ENCODE data around the gene DSC1.
A peak's percentile ranks its signal among the peaks of the same experiment; 100 is the strongest.

The DSC1 gene

GRCh38 chr18:31105733-31106132 is 56.9 kb downstream of the DSC1 start:
- no peak for TF ChIP-seq SUZ12 (IDR thresholded peaks at IDR 0.05)
- TF ChIP-seq TARDBP (IDR thresholded peaks at IDR 0.05), result no peak
- TF ChIP-seq ZNF384 (IDR thresholded peaks at IDR 0.05), result no peak
- TF ChIP-seq FOXM1 (IDR thresholded peaks at IDR 0.05; ENCODE audit: borderline replicate concordance), result no peak
- no peak for TF ChIP-seq ELF4 (IDR thresholded peaks at IDR 0.05)
- TF ChIP-seq HDGF (IDR thresholded peaks at IDR 0.05; ENCODE audit: borderline replicate concordance), result no peak
- TF ChIP-seq LEF1 (IDR thresholded peaks at IDR 0.05; ENCODE audit: borderline replicate concordance), result no peak
- TF ChIP-seq BHLHE40 (IDR thresholded peaks at IDR 0.05; ENCODE audit: borderline replicate concordance), result no peak
- TF ChIP-seq NFRKB (IDR thresholded peaks at IDR 0.05), result no peak
- TF ChIP-seq ARNT (IDR thresholded peaks at IDR 0.05), result no peak
- TF ChIP-seq, protein P1, sequence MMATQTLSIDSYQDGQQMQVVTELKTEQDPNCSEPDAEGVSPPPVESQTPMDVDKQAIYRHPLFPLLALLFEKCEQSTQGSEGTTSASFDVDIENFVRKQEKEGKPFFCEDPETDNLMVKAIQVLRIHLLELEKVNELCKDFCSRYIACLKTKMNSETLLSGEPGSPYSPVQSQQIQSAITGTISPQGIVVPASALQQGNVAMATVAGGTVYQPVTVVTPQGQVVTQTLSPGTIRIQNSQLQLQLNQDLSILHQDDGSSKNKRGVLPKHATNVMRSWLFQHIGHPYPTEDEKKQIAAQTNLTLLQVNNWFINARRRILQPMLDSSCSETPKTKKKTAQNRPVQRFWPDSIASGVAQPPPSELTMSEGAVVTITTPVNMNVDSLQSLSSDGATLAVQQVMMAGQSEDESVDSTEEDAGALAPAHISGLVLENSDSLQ (IDR thresholded peaks at IDR 0.05), result no peak
- no peak for TF ChIP-seq CTBP1 (IDR thresholded peaks at IDR 0.05; ENCODE audit: borderline replicate concordance)
- TF ChIP-seq SP1 (IDR thresholded peaks at IDR 0.05), result no peak
- TF ChIP-seq FOXK2 (IDR thresholded peaks at IDR 0.05), result no peak
- TF ChIP-seq FOXA1 (IDR thresholded peaks at IDR 0.05), result no peak
- no peak for TF ChIP-seq L3MBTL2 (conservative IDR thresholded peaks at IDR 0.05)
- POLR2A ChIA-PET, result interaction anchor here (8.6 kb wide), 1 partner anchor 63 kb away, joined by 62 read pairs; the partner anchor contains the start of gene DSC3
- no peak for DNase-seq (ENCODE audit: extremely low spot score)
- CTCF ChIA-PET, result interaction anchor here (0.7 kb wide), 1 partner anchor 1000 kb away, joined by 4 read pairs; no protein-coding TSS in a partner anchor

- CTCF ChIA-PET, result no interaction called here
- DNase-seq (ENCODE audit: extremely low spot score), result no peak
- POLR2A ChIA-PET, result interaction anchor here (8.6 kb wide), 1 partner anchor 61 kb away, joined by 62 read pairs; the partner anchor contains the start of gene DSC3
- no peak for TF ChIP-seq ELF4 (IDR thresholded peaks at IDR 0.05)
- TF ChIP-seq BHLHE40 (IDR thresholded peaks at IDR 0.05; ENCODE audit: borderline replicate concordance), result no peak
- no peak for TF ChIP-seq TARDBP (IDR thresholded peaks at IDR 0.05)
- no peak for TF ChIP-seq LEF1 (IDR thresholded peaks at IDR 0.05; ENCODE audit: borderline replicate concordance)
- no peak for TF ChIP-seq FOXM1 (IDR thresholded peaks at IDR 0.05; ENCODE audit: borderline replicate concordance)
- TF ChIP-seq, protein P1 (IDR thresholded peaks at IDR 0.05), result no peak
- TF ChIP-seq SP1 (IDR thresholded peaks at IDR 0.05), result no peak
- no peak for TF ChIP-seq ARNT (IDR thresholded peaks at IDR 0.05)
- TF ChIP-seq SUZ12 (IDR thresholded peaks at IDR 0.05), result no peak
- no peak for TF ChIP-seq NFRKB (IDR thresholded peaks at IDR 0.05)
- no peak for TF ChIP-seq L3MBTL2 (conservative IDR thresholded peaks at IDR 0.05)
- no peak for TF ChIP-seq CTBP1 (IDR thresholded peaks at IDR 0.05; ENCODE audit: borderline replicate concordance)
- no peak for TF ChIP-seq ZNF384 (IDR thresholded peaks at IDR 0.05)
- TF ChIP-seq FOXK2 (IDR thresholded peaks at IDR 0.05), result no peak
- no peak for TF ChIP-seq HDGF (IDR thresholded peaks at IDR 0.05; ENCODE audit: borderline replicate concordance)
These were observed 58.2 kb downstream of the DSC1 start for GRCh38 chr18:31104444-31104843.

DNA sequence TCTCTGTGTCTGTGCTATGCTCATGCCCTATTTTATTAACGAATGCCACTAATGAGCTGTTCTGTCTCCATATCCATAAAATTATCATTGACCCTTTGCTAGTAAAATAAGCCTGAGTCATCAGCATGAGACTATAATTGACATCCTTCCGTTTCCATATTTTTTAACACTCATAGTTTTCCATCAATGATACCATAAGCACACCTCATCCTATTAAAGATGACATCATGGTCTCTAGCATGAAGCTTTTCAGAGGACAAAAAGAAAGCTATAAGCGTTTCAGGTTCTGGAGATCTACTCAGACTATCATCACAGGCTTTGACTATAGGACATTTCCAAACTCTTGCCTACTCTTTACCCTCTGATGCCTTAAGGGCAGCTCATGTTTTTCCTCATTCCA is 59.2 kb downstream of the DSC1 start:
- DNase-seq (ENCODE audit: extremely low spot score), result no peak
- POLR2A ChIA-PET, result interaction anchor here (0.6 to 8.6 kb wide), 4 partner anchors 60 to 298 kb away, joined by 3 to 62 read pairs (median 4); partner anchors contain the start of gene DSC3
- TF ChIP-seq ELF4 (IDR thresholded peaks at IDR 0.05) (no peak), SP1 (IDR thresholded peaks at IDR 0.05) (no peak), CTBP1 (IDR thresholded peaks at IDR 0.05; ENCODE audit: borderline replicate concordance) (no peak), ZNF384 (IDR thresholded peaks at IDR 0.05) (no peak), SUZ12 (IDR thresholded peaks at IDR 0.05) (no peak), HDGF (IDR thresholded peaks at IDR 0.05; ENCODE audit: borderline replicate concordance) (no peak), FOXM1 (IDR thresholded peaks at IDR 0.05; ENCODE audit: borderline replicate concordance) (no peak), LEF1 (IDR thresholded peaks at IDR 0.05; ENCODE audit: borderline replicate concordance) (no peak), BHLHE40 (IDR thresholded peaks at IDR 0.05; ENCODE audit: borderline replicate concordance) (no peak), NFRKB (IDR thresholded peaks at IDR 0.05) (no peak), TARDBP (IDR thresholded peaks at IDR 0.05) (no peak), FOXA1 (IDR thresholded peaks at IDR 0.05) (no peak), L3MBTL2 (conservative IDR thresholded peaks at IDR 0.05) (no peak), FOXK2 (IDR thresholded peaks at IDR 0.05) (no peak), ARNT (IDR thresholded peaks at IDR 0.05) (no peak)
- TF ChIP-seq, protein P1 (IDR thresholded peaks at IDR 0.05), result no peak
- CTCF ChIA-PET, result no interaction called here

GRCh38 chr18:31102941-31103340 is 59.7 kb downstream of the DSC1 start:
- ChIA-PET POLR2A (interaction anchor here (0.6 to 8.6 kb wide), 6 partner anchors 12 to 299 kb away, joined by 3 to 62 read pairs (median 4); partner anchors contain the start of gene DSC3), CTCF (no interaction called here)
- TF ChIP-seq SUZ12 (IDR thresholded peaks at IDR 0.05), result no peak
- no peak for TF ChIP-seq LEF1 (IDR thresholded peaks at IDR 0.05; ENCODE audit: borderline replicate concordance)
- TF ChIP-seq L3MBTL2 (conservative IDR thresholded peaks at IDR 0.05), result no peak
- no peak for TF ChIP-seq BHLHE40 (IDR thresholded peaks at IDR 0.05; ENCODE audit: borderline replicate concordance)
- TF ChIP-seq ARNT (IDR thresholded peaks at IDR 0.05), result no peak
- no peak for TF ChIP-seq HDGF (IDR thresholded peaks at IDR 0.05; ENCODE audit: borderline replicate concordance)
- DNase-seq (ENCODE audit: extremely low spot score), result no peak

- TF ChIP-seq FOXK2 (IDR thresholded peaks at IDR 0.05), result no peak
- peak; percentile 21; the same call in 1 of the 2 replicates for TF ChIP-seq L3MBTL2 (conservative IDR thresholded peaks at IDR 0.05)
- TF ChIP-seq SUZ12 (IDR thresholded peaks at IDR 0.05), result no peak
- CTCF ChIA-PET, result no interaction called here
- POLR2A ChIA-PET, result interaction anchor here (0.6 to 8.6 kb wide), 7 partner anchors 11 to 374 kb away, joined by 3 to 62 read pairs (median 4); partner anchors contain the start of gene DSC3
- DNase-seq (ENCODE audit: extremely low spot score), result peak; percentile 75
These were observed 60.5 kb downstream of the DSC1 start, which contains the start of gene DSC2 for GRCh38 chr18:31102025-31102684. DSC2 (minus strand) TSS chr18:31102421; CDS start chr18:31101971, 450 bp downstream.
